Measurements from ENCODE around the gene ZNF320. TPM values are rescaled to one million over a fixed set of nuclear protein-coding genes. Genes with fewer than 3 reads are reported as not detected.

ZNF320 gene
- total RNA-seq = 1 to 10 TPM; 4.6 to 5.6 TPM

DNA sequence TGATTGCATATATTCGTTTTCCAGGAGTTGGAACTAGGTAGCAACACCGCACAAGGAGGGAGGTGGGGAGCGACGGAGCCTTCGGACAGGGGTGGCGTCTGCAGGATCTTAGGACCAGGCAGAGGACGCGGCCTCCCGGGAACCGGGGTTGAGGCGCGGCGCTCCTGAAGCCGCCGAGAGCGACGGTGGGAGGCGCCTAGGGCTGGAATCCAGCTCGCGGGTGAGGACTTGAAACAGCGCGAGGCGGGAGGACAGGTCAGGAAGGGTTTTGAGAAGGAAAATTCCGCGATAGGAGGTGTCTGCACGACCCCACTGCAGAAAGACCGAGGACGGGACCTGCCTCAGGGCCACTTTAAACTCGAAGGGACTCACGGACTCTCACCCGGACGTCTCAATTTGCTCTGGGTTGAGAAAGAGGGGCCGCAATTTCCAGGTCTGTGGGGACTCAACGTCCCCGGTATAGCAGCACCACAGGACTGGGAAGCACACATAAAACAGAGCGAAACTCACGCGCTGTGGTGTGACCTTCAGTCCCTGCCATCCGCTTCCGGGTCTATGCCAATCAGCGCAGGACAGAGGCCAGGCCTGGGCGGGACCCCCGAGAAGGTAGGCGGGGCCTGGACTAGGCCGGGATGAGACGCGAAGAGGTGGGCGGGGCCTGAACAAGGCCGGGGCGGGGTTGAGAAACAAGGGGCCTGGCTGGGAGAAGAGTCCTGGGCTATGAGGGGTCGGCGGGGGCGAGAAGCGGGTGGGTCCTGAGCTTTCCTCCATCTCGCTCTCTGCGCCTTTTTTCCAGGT is at the start of gene ZNF320:
Gene ZNF320, minus strand, starts transcription at position 498 of the 798 bp plus-strand sequence. CDS start 7,380 bp downstream, outside the sequence.

DNA sequence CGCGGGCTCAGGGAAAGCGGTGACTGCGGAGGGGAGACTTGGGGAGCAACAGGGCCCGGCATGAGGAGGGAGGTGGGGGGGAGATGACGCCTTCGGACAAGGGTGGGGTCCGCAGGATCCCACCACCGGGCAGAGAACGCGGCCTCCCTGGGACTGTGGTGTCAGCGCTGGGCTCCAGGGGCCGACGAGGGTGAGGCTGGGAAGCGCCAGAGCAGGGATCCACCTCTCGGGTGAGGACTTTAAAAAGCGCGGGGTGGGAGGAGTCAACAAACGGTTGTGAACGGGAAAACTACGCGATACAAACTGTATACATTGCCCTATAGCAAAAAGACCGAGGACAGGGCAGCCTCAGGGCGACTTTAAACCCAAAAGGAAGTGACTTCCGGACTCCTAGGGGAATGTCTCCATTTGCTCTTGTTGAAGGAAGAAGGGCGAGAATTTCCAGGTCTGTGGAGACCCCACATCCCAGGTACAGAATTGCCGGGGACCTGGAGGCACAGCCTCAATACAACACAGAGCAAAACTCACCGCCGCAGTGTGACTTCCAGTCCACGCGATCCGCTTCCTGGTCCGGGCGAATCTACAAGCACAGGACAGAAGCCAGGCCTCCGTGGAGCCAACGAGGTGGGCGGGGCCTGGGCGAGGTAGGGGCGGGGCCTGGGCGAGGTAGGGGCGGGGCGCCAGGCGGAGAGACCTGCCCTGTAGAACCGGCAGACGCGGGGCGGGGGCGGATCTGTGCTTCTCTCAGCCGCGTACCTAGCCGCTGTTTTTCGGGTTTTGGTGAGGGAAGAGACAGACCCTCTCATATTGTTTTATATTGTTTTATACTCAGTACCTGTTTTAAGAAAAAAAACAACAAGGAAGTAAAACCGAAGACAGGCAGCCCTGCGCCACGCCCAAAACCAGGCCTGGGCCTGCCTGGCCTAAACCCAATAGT is 25.7 kb upstream of the ZNF320 start, which contains the start of gene ZNF888:
Gene ZNF888, minus strand, starts transcription at position 588 of the 937 bp plus-strand sequence. CDS start 5,555 bp downstream, outside the sequence.

DNA sequence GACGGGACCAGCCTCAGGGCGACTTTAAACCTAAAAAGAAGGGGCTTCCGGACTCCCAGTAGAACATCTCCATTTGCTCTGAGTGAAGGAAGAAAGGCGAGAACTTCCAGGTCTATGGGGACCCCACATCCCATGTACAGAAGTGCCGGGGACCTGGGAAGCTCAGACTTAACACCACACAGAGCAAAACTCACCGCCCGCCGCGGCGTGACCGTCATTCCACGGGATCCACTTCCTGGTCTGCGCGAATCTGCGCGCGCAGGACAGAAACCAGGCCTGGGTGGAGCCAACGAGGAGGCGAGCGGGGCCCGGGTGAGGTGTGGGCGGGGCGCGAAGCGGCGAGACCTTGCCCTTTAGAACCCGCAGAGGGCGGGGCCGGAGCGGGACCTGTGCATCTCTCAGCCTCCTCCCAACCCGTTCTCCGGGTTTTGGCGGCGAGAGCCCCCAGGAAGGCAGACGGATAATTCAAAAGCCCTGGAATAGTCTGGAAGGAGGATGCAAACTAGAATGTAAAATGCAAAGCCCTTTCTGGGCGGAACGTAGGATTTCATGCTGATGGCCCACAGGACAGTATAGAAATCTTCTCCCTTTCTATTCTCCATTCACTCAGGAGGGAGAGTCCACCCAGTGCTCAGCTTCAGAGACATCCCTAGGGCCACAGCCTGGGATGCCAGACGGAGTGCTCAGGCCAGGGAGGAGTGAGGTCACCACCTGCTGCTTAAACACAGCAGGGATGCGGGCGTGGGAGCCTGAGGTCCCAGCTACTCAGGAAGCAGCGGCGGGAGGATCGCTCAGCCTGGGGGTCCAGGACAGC is 39.9 kb downstream of the ZNF320 start, which contains the start of gene ZNF468:
Gene ZNF468, minus strand, starts transcription at position 242 of the 814 bp plus-strand sequence. CDS start 3,347 bp downstream, outside the sequence.

Other genes starting within 250 kb of the ZNF320 start
- 10 to 100 TPM; 32.5 to 35.0 TPM for gene ZNF611, start 162.6 kb downstream of the ZNF320 start, total RNA-seq
- 10 to 100 TPM; 19.0 to 19.4 TPM for gene ZNF600, start 110.8 kb downstream of the ZNF320 start, total RNA-seq
- gene ZNF28, start 76.0 kb downstream of the ZNF320 start, total RNA-seq = 10 to 100 TPM; 24.6 to 27.6 TPM
- 10 to 100 TPM; 16.8 TPM for gene ZNF468, start 40.0 kb downstream of the ZNF320 start, total RNA-seq
- gene ZNF888, start 25.8 kb upstream of the ZNF320 start, total RNA-seq = 1 to 10 TPM; 6.5 to 6.6 TPM
- 10 to 100 TPM; 13.0 to 14.3 TPM for gene ZNF816, start 65.2 kb upstream of the ZNF320 start, total RNA-seq
- not detected for gene ERVV-1, start 116.3 kb upstream of the ZNF320 start, total RNA-seq
- not detected for gene ERVV-2, start 147.1 kb upstream of the ZNF320 start, total RNA-seq
- 10 to 100 TPM; 51.8 to 54.1 TPM for gene ZNF160, start 205.8 kb upstream of the ZNF320 start, total RNA-seq
- 1 to 10 TPM in 1 of 2 experiments, under 1 TPM in 1; 0.58 to 1.1 TPM for gene ZNF415, start 235.3 kb upstream of the ZNF320 start, total RNA-seq